Spleen (tissue), 11 donors: ENCODE measurements around the gene VTI1A. TPM values are rescaled to one million over a fixed set of nuclear protein-coding genes. Genes with fewer than 3 reads are reported as not detected.

Experiments
- DNase-seq: peaks from one replicate; pipeline ENCODE4 v3.0.0-alpha.2; 2020
- H3K27ac ChIP-seq, 8 donors: fragments of 200-600 bp; sonication (generic) in 7 of 8; 1 replicate in 4 of 8; 2 replicates in 4 of 8; pipeline versions ENCODE4 v1.5.0 to v1.8.0; 2016 to 2021; ENCODE audit warnings: inconsistent platforms in 4 of 8, mild to moderate bottlenecking in 4 of 8, moderate library complexity in 1 of 8
- H3K27me3 ChIP-seq, 7 donors: fragments of 200-600 bp; sonication (generic) in 6 of 7; replicated peaks in 1 of 7; 1 replicate in 4 of 7; 2 replicates in 3 of 7; pipeline versions ENCODE4 v1.5.0 to v1.8.0; 2016 to 2021; ENCODE audit warnings: inconsistent platforms in 3 of 7, mild to moderate bottlenecking in 1 of 7
- H3K36me3 ChIP-seq, 6 donors: fragments of 200-600 bp; sonication (generic) in 5 of 6; 1 replicate in 4 of 6; 2 replicates in 2 of 6; pipeline versions ENCODE4 v1.5.0 to v1.8.0; 2016 to 2021; ENCODE audit warnings: inconsistent platforms in 2 of 6
- H3K4me1 ChIP-seq, 6 donors: fragments of 200-600 bp; sonication (generic) in 5 of 6; 1 replicate in 3 of 6; 2 replicates in 3 of 6; pipeline versions ENCODE4 v1.5.0 to v1.8.0; 2016 to 2021; ENCODE audit warnings: inconsistent platforms in 3 of 6
- H3K4me3 ChIP-seq, 8 donors: fragments of 200-600 bp; sonication (generic) in 7 of 8; 1 replicate in 4 of 8; 2 replicates in 4 of 8; pipeline versions ENCODE4 v1.5.0 to v1.8.0; 2016 to 2021; ENCODE audit warnings: inconsistent platforms in 4 of 8, mild to moderate bottlenecking in 4 of 8, moderate library complexity in 2 of 8
- H3K9me3 ChIP-seq, 8 donors: fragments of 200-600 bp; sonication (generic) in 7 of 8; 1 replicate in 4 of 8; 2 replicates in 4 of 8; pipeline versions ENCODE4 v1.5.0 to v1.8.0; 2016 to 2021; ENCODE audit warnings: inconsistent platforms in 4 of 8
- POLR2A ChIP-seq, 3 donors: fragments of 450-650 bp; IDR thresholded peaks; one replicate each; pipeline ENCODE4 v1.5.1; 2017; ENCODE audit warnings: antibody characterized with exemption in 3 of 3, mild to moderate bottlenecking in 1 of 3
- POLR2AphosphoS5 ChIP-seq, 3 donors: sonication (generic); formaldehyde crosslinking; IDR thresholded peaks; one replicate each; pipeline ENCODE4 v1.5.1; 2017; ENCODE audit warnings: antibody characterized with exemption in 3 of 3
- WGBS, 5 donors: extraction: QIAGEN DNeasy Blood & Tissue Kit in 3 of 5; methylation state at CpG; one replicate each; pipeline versions ENCODE4 v1.1.5 to v1.1.7; 2013 to 2018; 5-methylcytosine and 5-hydroxymethylcytosine counted together
- intact Hi-C: fragments of 100-400 bp; cut with DNase I; formaldehyde crosslinking; loops from one replicate; pipeline ENCODE4 v1.15.0; 2023; ENCODE audit warnings: low total_unique reads
- polyA plus RNA-seq, 3 donors: library from polyadenylated mRNA; stranded (reverse); fragments of 200-250 nt; gene quantifications; one replicate each; pipeline ENCODE4 v1.2.1, GENCODE V29; 2013
- total RNA-seq, 7 donors: library from RNA; depleted of rRNA in 3 of 7; stranded (reverse); fragments of >200 nt in 3 of 7; fragmentation: NEBNext Ultra II Directional in 4 of 7; extraction: Animal tissue kit (Norgen Biotek cat#: 25700) in 4 of 7; gene quantifications; one replicate each; pipeline versions ENCODE4 v1.1.0 to v1.2.1, GENCODE V29; 2016 to 2021
- TF ChIP-seq, protein P1 (sequence below), 11 experiments: fragments of 200-600 bp in 7 of 11; fragments of 450-650 bp in 4 of 11; sonication (generic) in 4 of 11; IDR thresholded peaks in 8 of 11; conservative IDR thresholded peaks in 3 of 11; 1 replicate in 7 of 11; 2 replicates in 4 of 11; pipeline versions ENCODE4 v1.4.0 to v1.8.0; 2016 to 2021; ENCODE audit warnings: antibody characterized with exemption in 11 of 11, inconsistent platforms in 4 of 11, mild to moderate bottlenecking in 1 of 11
- donor health status: healthy with polysubstance abuse.
- donor health status: DM: no; HTN: no; CAD: no; lungs with moderate emphysema.
- donor health status: DM: no; HTN: no; CAD: no.
- donor health status: Bipolar disorder and iron deficiency.
- donor health status: healthy.
- donor health status: DM: no; HTN: no; CAD: no.
- donor health status: DM: yes; HTN: yes; CAD: no.

The VTI1A gene
- total and polyA plus RNA-seq, 10 donors, result 7.8 to 129 (median 56.2) TPM

DNA sequence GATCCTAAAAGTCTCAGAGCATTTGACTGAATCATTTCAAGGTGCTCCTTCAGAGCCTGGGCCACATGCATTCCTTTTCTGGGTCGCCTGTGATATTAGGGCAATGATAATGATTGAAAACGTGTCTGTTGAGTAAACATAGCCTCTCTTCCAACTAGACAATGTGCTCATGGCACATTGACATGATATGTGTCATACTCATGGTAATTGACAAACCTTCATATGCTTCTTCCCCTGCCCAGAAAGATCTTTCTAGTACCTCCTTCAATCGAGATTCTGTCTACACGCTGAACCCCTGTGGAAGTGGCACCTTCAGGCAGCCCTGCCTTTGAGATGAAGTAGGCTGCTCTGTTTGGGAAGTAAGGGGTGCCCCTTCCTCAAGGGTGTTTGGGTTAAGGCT, 404.2 kb downstream of the VTI1A start:
- intact Hi-C loops, result no loop called here
- TF ChIP-seq POLR2AphosphoS5 (IDR thresholded peaks at IDR 0.05), result no peak
- no peak for TF ChIP-seq POLR2A (IDR thresholded peaks at IDR 0.05)
- TF ChIP-seq, protein P1, sequence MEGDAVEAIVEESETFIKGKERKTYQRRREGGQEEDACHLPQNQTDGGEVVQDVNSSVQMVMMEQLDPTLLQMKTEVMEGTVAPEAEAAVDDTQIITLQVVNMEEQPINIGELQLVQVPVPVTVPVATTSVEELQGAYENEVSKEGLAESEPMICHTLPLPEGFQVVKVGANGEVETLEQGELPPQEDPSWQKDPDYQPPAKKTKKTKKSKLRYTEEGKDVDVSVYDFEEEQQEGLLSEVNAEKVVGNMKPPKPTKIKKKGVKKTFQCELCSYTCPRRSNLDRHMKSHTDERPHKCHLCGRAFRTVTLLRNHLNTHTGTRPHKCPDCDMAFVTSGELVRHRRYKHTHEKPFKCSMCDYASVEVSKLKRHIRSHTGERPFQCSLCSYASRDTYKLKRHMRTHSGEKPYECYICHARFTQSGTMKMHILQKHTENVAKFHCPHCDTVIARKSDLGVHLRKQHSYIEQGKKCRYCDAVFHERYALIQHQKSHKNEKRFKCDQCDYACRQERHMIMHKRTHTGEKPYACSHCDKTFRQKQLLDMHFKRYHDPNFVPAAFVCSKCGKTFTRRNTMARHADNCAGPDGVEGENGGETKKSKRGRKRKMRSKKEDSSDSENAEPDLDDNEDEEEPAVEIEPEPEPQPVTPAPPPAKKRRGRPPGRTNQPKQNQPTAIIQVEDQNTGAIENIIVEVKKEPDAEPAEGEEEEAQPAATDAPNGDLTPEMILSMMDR (IDR thresholded peaks at IDR 0.05 in 8 of 11, conservative IDR thresholded peaks at IDR 0.05 in 3 of 11), result no peak

GRCh38 chr10:112851588-112852211, 404.7 kb downstream of the VTI1A start:
- intact Hi-C loops, result no loop called here
- WGBS, 5 donors, result 62 to 75% (median 65%) methylated on average over 3 of the region's 3 CpGs

More for the DNA sequence above, 404.2 kb downstream of the VTI1A start:
- no peak for DNase-seq
- no peaks in the 10 kb centered on the region for H3K27me3 ChIP-seq
- WGBS, 5 donors, result 68 to 88% (median 78%) methylated on average over 4 of the region's 4 CpGs
- peaks cover 0 to 20% (median 0%) of the 10 kb centered on the region in 6 donors for H3K4me1 ChIP-seq
- H3K9me3 ChIP-seq, result peaks cover 0 to 27% (median 19%) of the 10 kb centered on the region in 8 donors
- no peak overlapping the region for H3K4me3 ChIP-seq
- H3K36me3 ChIP-seq, result peaks cover 0 to 6% (median 0%) of the 10 kb centered on the region in 6 donors
- peak overlapping the region in 4 of 8 donors; percentile 45 to 62 (median 58) for H3K27ac ChIP-seq

GRCh38 chr10:112852306-112852705, 405.3 kb downstream of the VTI1A start:
- Histone ChIP-seq H3K27me3 (no peaks in the 10 kb centered on the region), H3K27ac (peak overlapping the region in 3 of 8 donors; percentile 53 to 62 (median 60)), H3K9me3 (peaks cover 0 to 16% (median 10%) of the 10 kb centered on the region in 8 donors), H3K36me3 (peaks cover 0 to under 1% (median 0%) of the 10 kb centered on the region in 6 donors), H3K4me1 (peaks cover 0 to 21% (median 0%) of the 10 kb centered on the region in 6 donors), H3K4me3 (no peak overlapping the region)
- WGBS, 5 donors, result 35 to 54% (median 39%) methylated on average over 4 of the region's 4 CpGs
- DNase-seq, result no peak
- TF ChIP-seq, protein P1 (IDR thresholded peaks at IDR 0.05 in 8 of 11, conservative IDR thresholded peaks at IDR 0.05 in 3 of 11), result no peak
- TF ChIP-seq POLR2AphosphoS5 (IDR thresholded peaks at IDR 0.05), result peak in 1 of 3 donors; percentile 58
- TF ChIP-seq POLR2A (IDR thresholded peaks at IDR 0.05), result no peak
- intact Hi-C loops, result no loop called here

More at GRCh38 chr10:112851588-112852211, 404.7 kb downstream of the VTI1A start:
- no peak for DNase-seq
- H3K9me3 ChIP-seq, result peaks cover 0 to 22% (median 16%) of the 10 kb centered on the region in 8 donors
- peaks cover 0 to 20% (median 0%) of the 10 kb centered on the region in 6 donors for H3K4me1 ChIP-seq
- H3K27ac ChIP-seq, result peak overlapping the region in 4 of 8 donors; percentile 45 to 62 (median 58)
- TF ChIP-seq, protein P1 (IDR thresholded peaks at IDR 0.05 in 8 of 11, conservative IDR thresholded peaks at IDR 0.05 in 3 of 11), result no peak
- TF ChIP-seq POLR2A (IDR thresholded peaks at IDR 0.05) (no peak), POLR2AphosphoS5 (IDR thresholded peaks at IDR 0.05) (no peak)
- no peak overlapping the region for H3K4me3 ChIP-seq
- H3K27me3 ChIP-seq, result no peaks in the 10 kb centered on the region
- H3K36me3 ChIP-seq, result peaks cover 0 to 6% (median 0%) of the 10 kb centered on the region in 6 donors

DNA sequence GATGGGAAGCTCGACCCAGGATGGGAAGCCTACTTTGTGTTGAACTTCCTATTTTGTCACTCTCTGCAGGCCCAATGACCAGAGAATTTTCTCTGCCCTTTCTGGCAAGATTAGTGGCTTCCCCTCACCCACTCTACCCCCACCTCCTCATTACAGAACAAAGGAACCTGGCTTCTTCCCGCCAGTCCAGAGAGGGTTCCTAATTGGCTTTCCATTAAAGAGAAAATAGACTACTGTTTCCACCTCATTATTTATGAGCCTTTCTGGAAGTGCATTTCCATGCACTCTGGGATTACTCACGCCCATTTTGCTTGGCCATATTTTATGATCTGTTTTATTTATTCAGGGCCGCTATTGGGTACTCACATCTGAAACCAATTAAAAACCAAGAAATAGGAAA, 408.1 kb downstream of the VTI1A start:
- TF ChIP-seq POLR2A (IDR thresholded peaks at IDR 0.05) (no peak), POLR2AphosphoS5 (IDR thresholded peaks at IDR 0.05) (no peak)
- TF ChIP-seq, protein P1 (IDR thresholded peaks at IDR 0.05 in 8 of 11, conservative IDR thresholded peaks at IDR 0.05 in 3 of 11), result no peak
- Histone ChIP-seq H3K27me3 (no peaks in the 10 kb centered on the region), H3K4me1 (peaks cover 0 to 26% (median 0%) of the 10 kb centered on the region in 6 donors), H3K27ac (no peak overlapping the region), H3K4me3 (no peak overlapping the region), H3K36me3 (no peaks in the 10 kb centered on the region), H3K9me3 (no peaks in the 10 kb centered on the region)
- WGBS, 5 donors, result 77 to 88% (median 84%) methylated on average over 4 of the region's 4 CpGs
- no peak for DNase-seq
- intact Hi-C loops, result no loop called here
